BLaER1 treated with 17β-estradiol and CSF1 and Interleukin-3, amounts not matched to agents 10 nM and 100 nM (cell line): ENCODE measurements around the gene PLOD3.
"Not testable (repeated sequence)": the region's sequence is repeated elsewhere in the genome, so short reads cannot be mapped to it uniquely, and the experiment has no call there.

Experiments
- H3K27ac ChIP-seq, 11 experiments: shearing (Covaris generic); formaldehyde crosslinking; 2 replicates each; pipeline ENCODE4 v1.8.1; 2022
- H3K27me3 ChIP-seq, 11 experiments: shearing (Covaris generic); formaldehyde crosslinking; 2 replicates each; pipeline ENCODE4 v1.8.1; 2022
- H3K36me3 ChIP-seq, 11 experiments: shearing (Covaris generic); formaldehyde crosslinking; 2 replicates each; pipeline ENCODE4 v1.8.1; 2022
- H3K4me1 ChIP-seq, 10 experiments: shearing (Covaris generic); formaldehyde crosslinking; 2 replicates each; pipeline ENCODE4 v1.8.1; 2022
- H3K4me2 ChIP-seq, 11 experiments: shearing (Covaris generic); formaldehyde crosslinking; 2 replicates each; pipeline ENCODE4 v1.8.1; 2022
- H3K4me3 ChIP-seq, 10 experiments: shearing (Covaris generic); formaldehyde crosslinking; 2 replicates each; pipeline ENCODE4 v1.8.1; 2022
- H3K9ac ChIP-seq, 11 experiments: shearing (Covaris generic); formaldehyde crosslinking; 2 replicates each; pipeline ENCODE4 v1.8.1; 2022
- H3K9me3 ChIP-seq, 11 experiments: shearing (Covaris generic); formaldehyde crosslinking; replicated peaks in 1 of 11; 2 replicates each; pipeline ENCODE4 v1.8.1; 2022
- H4K20me1 ChIP-seq, 11 experiments: shearing (Covaris generic); formaldehyde crosslinking; 2 replicates each; pipeline ENCODE4 v1.8.1; 2022
- Cebpa-rat ChIP-seq, 11 experiments: shearing (Covaris generic); IDR thresholded peaks; 2 replicates each; pipeline ENCODE4 v1.8.1; 2022

The PLOD3 gene

GRCh38 chr7:101210143-101210542 lies 7.2 kb downstream of the PLOD3 start:
- no peak overlapping the region; a peak in 1 of 22 replicates for H3K9ac ChIP-seq
- peaks cover 0 to 20% (median 14%) of the 10 kb centered on the region in 10 experiments; a peak in 15 of 20 replicates for H3K4me1 ChIP-seq

GRCh38 chr7:101208794-101209193 lies 8.6 kb downstream of the PLOD3 start:
- Histone ChIP-seq H3K4me1 (peaks cover 10 to 26% (median 21%) of the 10 kb centered on the region in 10 experiments), H4K20me1 (peaks cover 0 to 64% (median 0%) of the 10 kb centered on the region in 11 experiments; a peak in 5 of 22 replicates), H3K9ac (no peak overlapping the region), H3K27me3 (peaks cover 0 to 3% (median 0%) of the 10 kb centered on the region in 11 experiments; a peak in 4 of 22 replicates), H3K9me3 (no peaks in the 10 kb centered on the region), H3K4me3 (no peak overlapping the region), H3K36me3 (peaks cover 30 to 82% (median 73%) of the 10 kb centered on the region in 11 experiments), H3K27ac (no peak overlapping the region), H3K4me2 (no peak overlapping the region)
- TF ChIP-seq Cebpa-rat (IDR thresholded peaks at IDR 0.05) = no peak

More at GRCh38 chr7:101210143-101210542, 7.2 kb downstream of the PLOD3 start:
- Histone ChIP-seq H3K36me3 (peaks cover 30 to 96% (median 87%) of the 10 kb centered on the region in 11 experiments), H3K27ac (no peak overlapping the region), H3K4me2 (no peak overlapping the region), H4K20me1 (peaks cover 0 to 64% (median 0%) of the 10 kb centered on the region in 11 experiments; a peak in 5 of 22 replicates), H3K9me3 (no peaks in the 10 kb centered on the region), H3K27me3 (no peaks in the 10 kb centered on the region), H3K4me3 (no peak overlapping the region)
- no peak for TF ChIP-seq Cebpa-rat (IDR thresholded peaks at IDR 0.05)

GRCh38 chr7:101207459-101207858 lies 9.9 kb downstream of the PLOD3 start:
- no peak overlapping the region for H3K27ac ChIP-seq
- H3K4me3 ChIP-seq = no peak overlapping the region
- TF ChIP-seq Cebpa-rat (IDR thresholded peaks at IDR 0.05) = no peak
- peaks cover 0 to 61% (median 0%) of the 10 kb centered on the region in 11 experiments; a peak in 5 of 22 replicates for H4K20me1 ChIP-seq
- no peak overlapping the region for H3K4me2 ChIP-seq
- H3K9me3 ChIP-seq = no peaks in the 10 kb centered on the region
- no peak overlapping the region for H3K9ac ChIP-seq
- H3K36me3 ChIP-seq = peaks cover 30 to 71% (median 63%) of the 10 kb centered on the region in 11 experiments
- peaks cover 20 to 40% (median 33%) of the 10 kb centered on the region in 10 experiments for H3K4me1 ChIP-seq
- peaks cover 6 to 16% (median 12%) of the 10 kb centered on the region in 11 experiments for H3K27me3 ChIP-seq

GRCh38 chr7:101206665-101207042 lies 10.7 kb downstream of the PLOD3 start:
- TF ChIP-seq Cebpa-rat (IDR thresholded peaks at IDR 0.05) = no peak
- Histone ChIP-seq H4K20me1 (peaks cover 0 to 53% (median 0%) of the 10 kb centered on the region in 11 experiments; a peak in 4 of 22 replicates), H3K36me3 (peaks cover 25 to 63% (median 55%) of the 10 kb centered on the region in 11 experiments), H3K4me1 (peaks cover 20 to 40% (median 33%) of the 10 kb centered on the region in 10 experiments), H3K27me3 (peaks cover 14 to 24% (median 20%) of the 10 kb centered on the region in 11 experiments), H3K9ac (no peak overlapping the region), H3K27ac (no peak overlapping the region), H3K9me3 (no peaks in the 10 kb centered on the region), H3K4me2 (peak overlapping the region in 1 of 11 experiments; percentile 7; a peak in 1 of 22 replicates), H3K4me3 (no peak overlapping the region)

- H4K20me1 ChIP-seq = peaks cover 0 to 48% (median 0%) of the 10 kb centered on the region in 11 experiments; a peak in 3 of 22 replicates
- H3K27me3 ChIP-seq = peaks cover 20 to 30% (median 26%) of the 10 kb centered on the region in 11 experiments
- peaks cover 19 to 57% (median 49%) of the 10 kb centered on the region in 11 experiments for H3K36me3 ChIP-seq
- peaks cover 20 to 40% (median 33%) of the 10 kb centered on the region in 10 experiments for H3K4me1 ChIP-seq
- TF ChIP-seq Cebpa-rat (IDR thresholded peaks at IDR 0.05) = no peak
- peak overlapping the region in 2 of 11 experiments; percentile 3 to 45; a peak in 1 of 22 replicates for H3K27ac ChIP-seq
- H3K9ac ChIP-seq = peak overlapping the region in 1 of 11 experiments; percentile 10; a peak in 2 of 22 replicates
- no peak overlapping the region for H3K4me3 ChIP-seq
- H3K9me3 ChIP-seq = no peaks in the 10 kb centered on the region
- H3K4me2 ChIP-seq = peak overlapping the region in 6 of 11 experiments; percentile 1 to 36 (median 15); a peak in 6 of 22 replicates
These were observed 11.3 kb downstream of the PLOD3 start for GRCh38 chr7:101205901-101206664.

GRCh38 chr7:101203740-101204738 lies 13.3 kb downstream of the PLOD3 start:
- Histone ChIP-seq H3K4me1 (peaks cover 20 to 45% (median 33%) of the 10 kb centered on the region in 10 experiments), H3K27me3 (peaks cover 35 to 47% (median 42%) of the 10 kb centered on the region in 11 experiments), H3K27ac (peak overlapping the region in 8 of 11 experiments; percentile 10 to 45 (median 40); a peak in 10 of 22 replicates), H3K9ac (peak overlapping the region in 1 of 11 experiments; percentile 13; a peak in 2 of 22 replicates), H4K20me1 (peaks cover 0 to 34% (median 0%) of the 10 kb centered on the region in 11 experiments; a peak in 3 of 22 replicates), H3K36me3 (peaks cover 4 to 37% (median 31%) of the 10 kb centered on the region in 11 experiments; a peak in 18 of 22 replicates), H3K4me2 (peak overlapping the region; percentile 51 to 94 (median 76))
- not testable (repeated sequence) for H3K9me3 ChIP-seq, H3K4me3 ChIP-seq

DNA sequence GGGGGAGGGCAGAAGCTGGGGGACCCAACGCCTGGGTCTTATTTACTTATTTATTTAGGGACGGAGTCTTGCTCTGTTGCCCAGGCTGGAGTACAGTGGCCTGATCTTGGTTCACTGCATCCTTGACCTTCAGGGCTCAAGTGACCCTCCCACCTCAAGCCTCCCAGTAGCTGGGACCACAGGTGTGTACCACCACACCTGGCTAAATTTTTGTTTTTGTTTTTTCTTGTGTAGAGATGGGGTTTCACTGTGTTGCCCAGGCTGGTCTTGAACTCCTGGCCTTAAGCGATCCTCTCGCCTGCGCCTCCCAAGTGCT lies 14.8 kb downstream of the PLOD3 start:
- Histone ChIP-seq H3K4me2 (peak overlapping the region in 6 of 11 experiments; percentile 59 to 94 (median 82); a peak in 8 of 22 replicates), H4K20me1 (peaks cover 0 to 21% (median 0%) of the 10 kb centered on the region in 11 experiments; a peak in 3 of 22 replicates), H3K4me1 (peaks cover 20 to 45% (median 35%) of the 10 kb centered on the region in 10 experiments), H3K4me3 (no peak overlapping the region), H3K9ac (no peak overlapping the region), H3K36me3 (peaks cover 0 to 22% (median 17%) of the 10 kb centered on the region in 11 experiments; a peak in 15 of 22 replicates), H3K9me3 (no peaks in the 10 kb centered on the region), H3K27me3 (peaks cover 35 to 47% (median 42%) of the 10 kb centered on the region in 11 experiments), H3K27ac (no peak overlapping the region)
- TF ChIP-seq Cebpa-rat (IDR thresholded peaks at IDR 0.05) = no peak
